Bronchial smooth muscle cell (primary cell): ENCODE data around the gene KATNA1. TPM values are rescaled to one million over a fixed set of nuclear protein-coding genes. Genes with fewer than 3 reads are reported as not detected.

ENCODE experiments used
- total RNA-seq: library from RNA; depleted of rRNA; stranded (reverse); fragments of >200 nt; gene quantifications from 2 replicates; pipeline ENCODE4 v1.2.1, GENCODE V29; 2014

Gene KATNA1
- 32.9 and 41.8 TPM in 2 replicates for total RNA-seq

GRCh38 chr6:149648148-149649145 lies at the start of gene KATNA1:
KATNA1 (minus strand) TSS chr6:149648714; CDS start chr6:149638547, 10,167 bp downstream.

DNA sequence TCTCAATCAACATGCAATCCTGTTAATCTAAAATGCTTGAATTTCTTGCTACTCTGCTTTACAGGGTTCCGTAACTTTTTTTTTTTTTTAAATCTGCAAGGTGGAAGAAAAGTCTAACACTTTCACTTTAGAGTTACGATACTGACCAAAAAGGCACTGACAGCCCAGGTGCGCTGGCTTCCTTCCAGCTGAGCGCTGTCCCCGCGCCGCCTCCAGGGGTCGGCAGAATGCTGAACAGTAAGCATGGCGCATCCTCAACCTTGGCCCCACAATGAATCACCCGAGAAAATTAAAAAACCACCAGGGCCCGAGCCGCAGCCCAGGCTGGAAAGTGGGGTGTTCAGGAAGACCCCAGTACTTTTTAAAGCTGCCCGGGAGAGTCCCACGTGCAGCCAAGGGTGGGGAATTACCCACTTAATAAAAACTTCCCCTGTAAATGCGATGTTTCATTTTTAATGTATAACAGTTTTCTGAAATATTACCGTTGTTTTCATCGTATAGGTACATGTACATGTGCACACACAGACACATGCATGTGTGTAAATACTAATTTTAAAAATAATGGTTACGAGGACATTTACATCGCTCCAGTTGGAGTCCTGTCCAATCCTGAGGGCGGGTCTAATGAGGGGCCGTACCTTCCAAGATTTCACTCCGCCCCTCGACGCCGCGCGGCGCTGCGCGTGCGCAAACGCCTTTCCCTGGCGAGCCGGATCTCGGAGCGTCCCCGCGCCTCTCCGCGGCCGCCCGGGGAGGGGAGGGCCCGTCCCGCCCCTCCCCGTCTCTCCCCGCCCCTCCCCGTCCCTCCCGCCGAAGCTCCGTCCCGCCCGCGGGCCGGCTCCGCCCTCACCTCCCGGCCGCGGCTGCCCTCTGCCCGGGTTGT lies 82.7 kb downstream of the KATNA1 start, which contains the start of gene GINM1:
Gene GINM1, plus strand, starts transcription at position 849 of the 883 bp plus-strand sequence. CDS start 40 bp downstream, outside the sequence.

DNA sequence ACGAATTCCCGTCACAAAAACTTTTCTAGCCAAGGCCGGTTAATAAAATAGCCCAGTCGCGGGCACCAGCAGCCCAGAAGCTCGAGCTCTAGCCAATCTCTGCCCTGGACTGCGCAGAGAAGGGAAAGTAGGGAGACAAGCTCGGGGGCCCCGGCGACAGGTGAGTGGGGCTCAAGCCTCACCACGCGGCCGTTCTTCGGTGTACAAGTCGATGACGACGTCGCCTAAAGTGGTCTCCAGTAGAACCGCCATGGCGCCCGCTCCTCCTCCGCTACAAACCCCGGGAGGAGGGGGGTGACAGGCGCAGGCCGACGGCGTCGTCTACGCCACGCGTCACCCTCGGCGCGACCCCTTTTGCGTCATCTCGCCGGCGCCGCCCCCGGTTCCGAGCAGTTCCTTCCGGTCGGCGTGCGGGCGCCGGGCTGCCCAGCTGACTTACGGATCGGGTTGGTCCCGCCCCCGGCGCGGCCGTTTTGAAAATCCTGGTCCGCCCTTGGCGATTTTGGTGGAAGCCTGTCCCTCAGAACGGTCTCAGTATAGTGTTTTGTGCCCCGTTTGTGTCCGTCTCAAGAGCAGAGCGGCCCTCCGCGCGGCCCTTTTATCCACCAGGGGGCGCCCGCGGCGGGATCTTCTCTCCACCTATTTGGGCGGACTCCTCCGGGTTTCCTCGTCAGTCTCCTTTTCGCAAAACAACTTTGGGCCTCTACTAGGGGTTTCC lies 102.6 kb downstream of the KATNA1 start, which contains the start of gene PPIL4:
Gene PPIL4, minus strand, starts transcription at position 290 of the 718 bp plus-strand sequence. Its CDS starts 38 bp downstream, at position 252.

Other genes with a start within 250 kb of the KATNA1 start
- gene SUMO4, start 248.5 kb downstream of the KATNA1 start, total RNA-seq, result 0.52 and 1.6 TPM in 2 replicates
- gene ZC3H12D, start 163.7 kb downstream of the KATNA1 start, total RNA-seq, result 0.09 and 0.16 TPM in 2 replicates
- 23.5 and 32.5 TPM in 2 replicates for gene PPIL4, start 102.7 kb downstream of the KATNA1 start, total RNA-seq
- gene GINM1, start 82.3 kb downstream of the KATNA1 start, total RNA-seq, result 45.4 and 47.6 TPM in 2 replicates
- 3.9 and 4.9 TPM in 2 replicates for gene LATS1, start 69.4 kb upstream of the KATNA1 start, total RNA-seq
- gene NUP43, start 97.8 kb upstream of the KATNA1 start, total RNA-seq, result 12.0 and 14.5 TPM in 2 replicates
- gene PCMT1, start 101.0 kb upstream of the KATNA1 start, total RNA-seq, result 75.0 and 92.0 TPM in 2 replicates
- 62.1 and 76.1 TPM in 2 replicates for gene LRP11, start 215.6 kb upstream of the KATNA1 start, total RNA-seq
- 1.1 and 1.4 TPM in 2 replicates for gene RAET1E, start 249.4 kb upstream of the KATNA1 start, total RNA-seq